Panc1 (cell line): ENCODE data around the gene DEGS2. TPM values are rescaled to one million over a fixed set of nuclear protein-coding genes. Genes with fewer than 3 reads are reported as not detected.

Source experiments
- ATAC-seq: fragments of 200-7000 bp; cut with Tn5 transposase; 2 replicates; pipeline ENCODE4 v1.9.1; 2020; ENCODE audit warnings: mild to moderate bottlenecking, moderate library complexity
- BruUV-seq: library from RNA; stranded (reverse); fragments of 400-500 nt; replicated peaks from 2 replicates; lab custom pipeline; 2021; lab: Mats Ljungman, UMichigan
- CTCF ChIA-PET: fragments of 300-600 bp; sonication (Branson Sonifier 250); formaldehyde crosslinking; loops from one replicate; lab custom pipeline; 2022; ENCODE audit warnings: antibody characterized with exemption; lab: Charles Lee
- POLR2A ChIA-PET: fragments of 300-600 bp; sonication (Branson Sonifier 250); formaldehyde crosslinking; loops from one replicate; lab custom pipeline; 2022; ENCODE audit warnings: antibody characterized with exemption; lab: Charles Lee
- DNase-seq: peaks from one replicate; pipeline ENCODE4 v3.0.0-alpha.2; 2010; ENCODE audit warnings: low read depth, low spot score
- H3K27ac ChIP-seq: 2 replicates; pipeline ENCODE4 v1.5.1; 2011; ENCODE audit warnings: mild to moderate bottlenecking, low read length, inconsistent platforms
- H3K27me3 ChIP-seq: fragments of 200-500 bp; sonication (Bioruptor generic); 2 replicates; pipeline ENCODE4 v1.6.0; 2014; ENCODE audit warnings: low read length, inconsistent platforms; ENCODE audit not compliant: control insufficient read depth, insufficient read depth
- H3K36me3 ChIP-seq: fragments of 200-500 bp; sonication (Bioruptor generic); 2 replicates; pipeline ENCODE4 v1.5.1; 2014; ENCODE audit warnings: inconsistent platforms, mild to moderate bottlenecking, low read length, moderate library complexity; ENCODE audit not compliant: control insufficient read depth, insufficient read depth
- H3K4me1 ChIP-seq: 2 replicates; pipeline ENCODE4 v1.5.1; 2011; ENCODE audit warnings: inconsistent platforms, mild to moderate bottlenecking, low read length, moderate library complexity; ENCODE audit not compliant: control insufficient read depth, insufficient read depth
- H3K4me3 ChIP-seq, 2 experiments: 2 replicates each; pipeline ENCODE4 v1.5.1; 2011 to 2012; ENCODE audit warnings: low read depth in 2 of 2, low read length in 2 of 2, mild to moderate bottlenecking in 2 of 2, inconsistent platforms in 1 of 2, moderate library complexity in 1 of 2
- H3K9me3 ChIP-seq: fragments of 200-500 bp; sonication (Bioruptor generic); 2 replicates; pipeline ENCODE4 v1.5.1; 2014; ENCODE audit warnings: low read depth, mild to moderate bottlenecking, inconsistent platforms, low read length, moderate library complexity; ENCODE audit not compliant: control insufficient read depth, insufficient read depth
- POLR2AphosphoS5 ChIP-seq: IDR thresholded peaks from 2 replicates; pipeline ENCODE4 v1.6.1; 2012; ENCODE audit warnings: mild to moderate bottlenecking, low read depth, low read length, moderate library complexity
- SIN3A ChIP-seq: IDR thresholded peaks from 2 replicates; pipeline ENCODE4 v1.6.1; 2012; ENCODE audit warnings: low read depth, mild to moderate bottlenecking, low read length, moderate library complexity, borderline replicate concordance; ENCODE audit not compliant: insufficient read depth
- TCF7L2 ChIP-seq: IDR thresholded peaks from 2 replicates; pipeline ENCODE4 v1.6.1; 2011; ENCODE audit warnings: mild to moderate bottlenecking, low read depth, low read length, inconsistent platforms
- in situ Hi-C: cut with HindIII; loops from 2 replicates; pipeline ENCODE4 v1.10.0; 2016; ENCODE audit warnings: low sequenced_read_pairs, low pct_unique_long_range_greater_than_20kb
- intact Hi-C: fragments of 100-400 bp; cut with micrococcal nuclease; formaldehyde crosslinking; loops from one replicate; pipeline ENCODE4 v1.10.0; 2022; ENCODE audit not compliant: unreplicated experiment
- total RNA-seq: library from RNA; stranded (reverse); gene quantifications from one replicate; pipeline ENCODE4 v1.2.1, GENCODE V29; 2021; ENCODE audit not compliant: unreplicated experiment
- TF ChIP-seq, protein P1 (sequence below), 2 experiments: IDR thresholded peaks; 2 replicates each; pipeline ENCODE4 v1.6.1; 2011 to 2012; ENCODE audit warnings: low read depth in 2 of 2, control low read depth in 1 of 2, low read length in 1 of 2, mild to moderate bottlenecking in 1 of 2, moderate library complexity in 1 of 2; ENCODE audit not compliant: insufficient read depth in 1 of 2
- TF ChIP-seq, protein P2 (sequence below): fragments of 450-650 bp; IDR thresholded peaks from 2 replicates; pipeline ENCODE4 v1.5.1; 2017; ENCODE audit warnings: mild to moderate bottlenecking

The DEGS2 gene
- total RNA-seq, 1 experiment from 2014 or later = 4.9 TPM

DNA sequence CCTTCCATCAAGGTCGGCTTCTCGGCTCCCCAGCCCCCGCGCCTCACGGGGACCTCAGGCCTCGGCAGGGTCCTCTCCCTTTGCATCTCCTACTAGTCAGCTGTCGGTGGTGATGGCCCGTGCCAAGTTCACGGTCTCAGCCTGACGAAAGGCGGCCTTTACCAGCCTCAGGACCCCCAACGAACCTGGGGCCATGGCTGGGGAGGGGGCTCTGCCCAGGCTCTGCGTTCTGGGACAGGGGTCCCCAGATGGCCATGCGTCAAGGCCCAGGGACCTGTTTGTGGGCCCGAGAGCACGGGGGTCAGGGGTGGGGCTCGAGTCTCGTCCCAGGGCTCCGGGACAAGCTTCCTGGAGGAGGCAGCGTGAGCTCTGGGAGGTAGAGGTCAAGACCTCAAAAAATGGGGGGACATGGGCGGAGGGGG is 32.8 kb upstream of the DEGS2 start:
- no peak; the same call in 1 of the 2 replicates for ATAC-seq

DNA sequence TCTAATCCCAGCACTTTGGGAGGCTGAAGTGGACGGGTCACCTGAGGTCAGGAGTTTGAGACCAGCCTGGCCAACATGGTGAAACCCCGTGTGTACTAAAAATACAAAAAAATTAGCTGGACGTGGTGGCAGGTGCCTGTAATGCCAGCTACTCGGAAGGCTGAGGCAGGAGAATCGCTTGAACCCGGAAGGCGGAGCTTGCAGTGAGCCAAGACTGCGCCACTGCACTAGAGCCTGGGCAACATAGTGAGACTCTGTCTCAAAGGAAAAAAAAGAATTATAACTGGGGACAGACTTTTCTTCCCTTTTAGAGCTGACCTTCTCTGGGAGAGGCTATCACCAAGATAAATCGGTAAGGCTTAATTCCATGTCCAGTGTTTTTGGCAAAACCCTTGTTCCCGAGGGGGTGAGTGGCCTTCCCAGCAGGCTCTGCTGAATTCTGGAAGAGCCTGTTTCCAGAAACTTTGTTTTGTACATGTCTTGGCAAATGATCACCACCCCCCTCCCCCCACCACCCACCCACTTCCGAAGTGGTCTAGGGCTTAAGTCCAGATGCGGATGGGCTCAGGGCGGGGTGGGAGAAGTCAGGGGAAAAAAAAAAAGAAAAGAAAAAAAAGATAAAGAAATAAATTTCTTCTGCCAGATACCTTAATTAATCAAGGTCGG is 32.3 kb upstream of the DEGS2 start:
- Histone ChIP-seq H3K9me3 (no peaks in the 10 kb centered on the region), H3K27me3 (no peaks in the 10 kb centered on the region), H3K36me3 (no peaks in the 10 kb centered on the region), H3K4me1 (peaks cover 8% of the 10 kb centered on the region), H3K4me3 (no peak overlapping the region), H3K27ac (no peak overlapping the region; the same call in 1 of the 2 replicates)
- TF ChIP-seq TCF7L2 (no peak), SIN3A (no peak), POLR2AphosphoS5 (no peak)
- TF ChIP-seq, protein P1, sequence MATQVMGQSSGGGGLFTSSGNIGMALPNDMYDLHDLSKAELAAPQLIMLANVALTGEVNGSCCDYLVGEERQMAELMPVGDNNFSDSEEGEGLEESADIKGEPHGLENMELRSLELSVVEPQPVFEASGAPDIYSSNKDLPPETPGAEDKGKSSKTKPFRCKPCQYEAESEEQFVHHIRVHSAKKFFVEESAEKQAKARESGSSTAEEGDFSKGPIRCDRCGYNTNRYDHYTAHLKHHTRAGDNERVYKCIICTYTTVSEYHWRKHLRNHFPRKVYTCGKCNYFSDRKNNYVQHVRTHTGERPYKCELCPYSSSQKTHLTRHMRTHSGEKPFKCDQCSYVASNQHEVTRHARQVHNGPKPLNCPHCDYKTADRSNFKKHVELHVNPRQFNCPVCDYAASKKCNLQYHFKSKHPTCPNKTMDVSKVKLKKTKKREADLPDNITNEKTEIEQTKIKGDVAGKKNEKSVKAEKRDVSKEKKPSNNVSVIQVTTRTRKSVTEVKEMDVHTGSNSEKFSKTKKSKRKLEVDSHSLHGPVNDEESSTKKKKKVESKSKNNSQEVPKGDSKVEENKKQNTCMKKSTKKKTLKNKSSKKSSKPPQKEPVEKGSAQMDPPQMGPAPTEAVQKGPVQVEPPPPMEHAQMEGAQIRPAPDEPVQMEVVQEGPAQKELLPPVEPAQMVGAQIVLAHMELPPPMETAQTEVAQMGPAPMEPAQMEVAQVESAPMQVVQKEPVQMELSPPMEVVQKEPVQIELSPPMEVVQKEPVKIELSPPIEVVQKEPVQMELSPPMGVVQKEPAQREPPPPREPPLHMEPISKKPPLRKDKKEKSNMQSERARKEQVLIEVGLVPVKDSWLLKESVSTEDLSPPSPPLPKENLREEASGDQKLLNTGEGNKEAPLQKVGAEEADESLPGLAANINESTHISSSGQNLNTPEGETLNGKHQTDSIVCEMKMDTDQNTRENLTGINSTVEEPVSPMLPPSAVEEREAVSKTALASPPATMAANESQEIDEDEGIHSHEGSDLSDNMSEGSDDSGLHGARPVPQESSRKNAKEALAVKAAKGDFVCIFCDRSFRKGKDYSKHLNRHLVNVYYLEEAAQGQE (IDR thresholded peaks at IDR 0.05; ENCODE audit: insufficient read depth in 1 of 2, low read depth in 2 of 2, low read length in 1 of 2) = no peak
- TF ChIP-seq, protein P2, sequence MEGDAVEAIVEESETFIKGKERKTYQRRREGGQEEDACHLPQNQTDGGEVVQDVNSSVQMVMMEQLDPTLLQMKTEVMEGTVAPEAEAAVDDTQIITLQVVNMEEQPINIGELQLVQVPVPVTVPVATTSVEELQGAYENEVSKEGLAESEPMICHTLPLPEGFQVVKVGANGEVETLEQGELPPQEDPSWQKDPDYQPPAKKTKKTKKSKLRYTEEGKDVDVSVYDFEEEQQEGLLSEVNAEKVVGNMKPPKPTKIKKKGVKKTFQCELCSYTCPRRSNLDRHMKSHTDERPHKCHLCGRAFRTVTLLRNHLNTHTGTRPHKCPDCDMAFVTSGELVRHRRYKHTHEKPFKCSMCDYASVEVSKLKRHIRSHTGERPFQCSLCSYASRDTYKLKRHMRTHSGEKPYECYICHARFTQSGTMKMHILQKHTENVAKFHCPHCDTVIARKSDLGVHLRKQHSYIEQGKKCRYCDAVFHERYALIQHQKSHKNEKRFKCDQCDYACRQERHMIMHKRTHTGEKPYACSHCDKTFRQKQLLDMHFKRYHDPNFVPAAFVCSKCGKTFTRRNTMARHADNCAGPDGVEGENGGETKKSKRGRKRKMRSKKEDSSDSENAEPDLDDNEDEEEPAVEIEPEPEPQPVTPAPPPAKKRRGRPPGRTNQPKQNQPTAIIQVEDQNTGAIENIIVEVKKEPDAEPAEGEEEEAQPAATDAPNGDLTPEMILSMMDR = no peak
- in situ Hi-C loops = no loop called here
- intact Hi-C loops = no loop called here
- no TSS peak for BruUV-seq
- POLR2A ChIA-PET = no interaction called here
- CTCF ChIA-PET = no interaction called here
- ATAC-seq (no peak), DNase-seq (no peak)

More for the DNA sequence above, 32.8 kb upstream of the DEGS2 start:
- in situ Hi-C loops = no loop called here
- Histone ChIP-seq H3K36me3 (no peaks in the 10 kb centered on the region), H3K9me3 (no peaks in the 10 kb centered on the region), H3K4me1 (peaks cover 8% of the 10 kb centered on the region), H3K27me3 (no peaks in the 10 kb centered on the region), H3K4me3 (peak overlapping the region; percentile 40 to 54), H3K27ac (peak overlapping the region; percentile 85)
- ChIA-PET POLR2A (interaction anchor here (0.6 kb wide), 1 partner anchor 233 kb away, joined by 3 read pairs; no protein-coding TSS in a partner anchor), CTCF (interaction anchor here (0.6 to 0.7 kb wide), 2 partner anchors 46 to 89 kb away, joined by 3 to 4 read pairs; no protein-coding TSS in a partner anchor)
- intact Hi-C loops = no loop called here
- no TSS peak for BruUV-seq
- TF ChIP-seq POLR2AphosphoS5 (no peak), SIN3A (no peak), TCF7L2 (no peak)
- TF ChIP-seq, protein P1 (IDR thresholded peaks at IDR 0.05; ENCODE audit: insufficient read depth in 1 of 2, low read depth in 2 of 2, low read length in 1 of 2) = no peak
- TF ChIP-seq, protein P2 = no peak
- no peak for DNase-seq
